Hematopoietic multipotent progenitor cell (in vitro differentiated cells): ENCODE data around the gene SERPINA9. TPM values are rescaled to one million over a fixed set of nuclear protein-coding genes. Genes with fewer than 3 reads are reported as not detected.
"Not testable (repeated sequence)": the region's sequence is repeated elsewhere in the genome, so short reads cannot be mapped to it uniquely, and the experiment has no call there.

Experiments used
- DNase-seq, 3 donors: peaks; one replicate each; pipeline ENCODE4 v3.0.0-alpha.2; 2011 to 2015; ENCODE audit warnings: low read depth in 2 of 3, low spot score in 2 of 3
- total RNA-seq: library from RNA; depleted of rRNA; stranded (reverse); fragments of >200 nt; gene quantifications from one replicate; pipeline ENCODE4 v1.2.3, GENCODE V29; 2012

SERPINA9 gene
- total RNA-seq, 1 donor, result not detected

GRCh38 chr14:94486883-94487282 lies 10.9 kb upstream of the SERPINA9 start:
- no peak for DNase-seq

GRCh38 chr14:94485944-94486841 lies 10.2 kb upstream of the SERPINA9 start:
- peak; percentile 9 to 31 (median 11) for DNase-seq

- DNase-seq, result no peak
Measured at GRCh38 chr14:94484481-94484880, 8.5 kb upstream of the SERPINA9 start.

- no peak for DNase-seq
Measured at GRCh38 chr14:94483729-94484275, 7.8 kb upstream of the SERPINA9 start.

- no peak for DNase-seq
Measured at GRCh38 chr14:94483071-94483451, 7.1 kb upstream of the SERPINA9 start.

GRCh38 chr14:94482132-94483070 lies 6.4 kb upstream of the SERPINA9 start:
- not testable (repeated sequence) for DNase-seq

- DNase-seq, result no peak
Measured at GRCh38 chr14:94481468-94482131, 5.6 kb upstream of the SERPINA9 start.

GRCh38 chr14:94480809-94481208 lies 4.8 kb upstream of the SERPINA9 start:
- DNase-seq, result no peak

- DNase-seq, result no peak
Measured at GRCh38 chr14:94478420-94478819, 2.4 kb upstream of the SERPINA9 start.

GRCh38 chr14:94474581-94475031 lies 1.4 kb downstream of the SERPINA9 start:
- DNase-seq, result no peak

GRCh38 chr14:94473666-94474410 lies 2.2 kb downstream of the SERPINA9 start:
- no peak for DNase-seq

- no peak for DNase-seq
Measured at GRCh38 chr14:94472842-94473241, 3.2 kb downstream of the SERPINA9 start.

GRCh38 chr14:94471045-94471444 lies 5.0 kb downstream of the SERPINA9 start:
- DNase-seq, result no peak

- no peak for DNase-seq
Measured at GRCh38 chr14:94470311-94470710, 5.7 kb downstream of the SERPINA9 start.

GRCh38 chr14:94469261-94469660 lies 6.7 kb downstream of the SERPINA9 start:
- no peak for DNase-seq

- DNase-seq, result no peak
Measured at GRCh38 chr14:94467728-94468520, 8.1 kb downstream of the SERPINA9 start.

GRCh38 chr14:94466706-94467370 lies 9.2 kb downstream of the SERPINA9 start:
- DNase-seq, result no peak

GRCh38 chr14:94465042-94465441 lies 11.0 kb downstream of the SERPINA9 start:
- DNase-seq, result no peak
